PC-9 (cell line): ENCODE measurements around the gene TMEM88.

Experiments used
- EZH2 ChIP-seq: fragments of 200-600 bp; sonication (generic); IDR thresholded peaks from 2 replicates; pipeline ENCODE4 v1.8.0; 2017; ENCODE audit warnings: antibody characterized with exemption, low read depth
- TF ChIP-seq, protein P1 (sequence below): fragments of 200-600 bp; sonication (generic); conservative IDR thresholded peaks from 2 replicates; pipeline ENCODE4 v1.6.1; 2017; ENCODE audit warnings: mixed run types, antibody characterized with exemption, mild to moderate bottlenecking, moderate library complexity

DNA sequence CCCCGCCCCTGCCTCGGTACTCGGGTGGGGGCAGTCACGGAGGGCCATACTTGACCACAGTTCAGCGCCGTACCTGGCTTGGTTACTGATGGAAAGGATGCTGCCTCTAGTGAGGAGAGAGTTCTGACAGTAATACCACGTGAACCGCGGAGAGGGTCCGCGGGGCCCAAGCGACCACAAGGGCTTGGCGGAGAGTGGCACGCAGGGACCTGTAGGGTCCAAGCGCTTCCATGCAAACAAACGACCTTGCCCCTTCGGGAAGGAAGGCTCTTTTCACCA, 11.7 kb upstream of the TMEM88 start:
- TF ChIP-seq EZH2 = no peak
- TF ChIP-seq, protein P1, sequence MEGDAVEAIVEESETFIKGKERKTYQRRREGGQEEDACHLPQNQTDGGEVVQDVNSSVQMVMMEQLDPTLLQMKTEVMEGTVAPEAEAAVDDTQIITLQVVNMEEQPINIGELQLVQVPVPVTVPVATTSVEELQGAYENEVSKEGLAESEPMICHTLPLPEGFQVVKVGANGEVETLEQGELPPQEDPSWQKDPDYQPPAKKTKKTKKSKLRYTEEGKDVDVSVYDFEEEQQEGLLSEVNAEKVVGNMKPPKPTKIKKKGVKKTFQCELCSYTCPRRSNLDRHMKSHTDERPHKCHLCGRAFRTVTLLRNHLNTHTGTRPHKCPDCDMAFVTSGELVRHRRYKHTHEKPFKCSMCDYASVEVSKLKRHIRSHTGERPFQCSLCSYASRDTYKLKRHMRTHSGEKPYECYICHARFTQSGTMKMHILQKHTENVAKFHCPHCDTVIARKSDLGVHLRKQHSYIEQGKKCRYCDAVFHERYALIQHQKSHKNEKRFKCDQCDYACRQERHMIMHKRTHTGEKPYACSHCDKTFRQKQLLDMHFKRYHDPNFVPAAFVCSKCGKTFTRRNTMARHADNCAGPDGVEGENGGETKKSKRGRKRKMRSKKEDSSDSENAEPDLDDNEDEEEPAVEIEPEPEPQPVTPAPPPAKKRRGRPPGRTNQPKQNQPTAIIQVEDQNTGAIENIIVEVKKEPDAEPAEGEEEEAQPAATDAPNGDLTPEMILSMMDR = no peak
